Liver (tissue), 9 donors: ENCODE measurements around the gene GBE1. TPM values are rescaled to one million over a fixed set of nuclear protein-coding genes. Genes with fewer than 3 reads are reported as not detected.

Experiments
- DNase-seq: peaks from one replicate; pipeline ENCODE4 v3.0.0-alpha.2; 2017; ENCODE audit warnings: low spot score
- H3K27ac ChIP-seq, 2 donors: one replicate each; pipeline ENCODE4 v1.7.0; 2013; ENCODE audit warnings: inconsistent platforms in 2 of 2, low read length in 2 of 2, control low read depth in 1 of 2, low read depth in 1 of 2, mild to moderate bottlenecking in 1 of 2
- H3K27me3 ChIP-seq, 4 donors: one replicate each; pipeline versions ENCODE4 v1.6.1 to v1.7.0; 2013; ENCODE audit warnings: low read length in 3 of 4, inconsistent platforms in 1 of 4, mild to moderate bottlenecking in 1 of 4, moderate library complexity in 1 of 4; ENCODE audit not compliant: control insufficient read depth in 4 of 4, insufficient read depth in 4 of 4
- H3K36me3 ChIP-seq, 4 donors: one replicate each; pipeline versions ENCODE4 v1.6.1 to v1.7.0; 2013; ENCODE audit warnings: low read length in 3 of 4, mild to moderate bottlenecking in 3 of 4, low read depth in 1 of 4, moderate library complexity in 1 of 4; ENCODE audit not compliant: control insufficient read depth in 4 of 4, insufficient read depth in 3 of 4
- H3K4me1 ChIP-seq, 4 donors: one replicate each; pipeline versions ENCODE4 v1.6.1 to v1.7.0; 2013; ENCODE audit warnings: low read length in 3 of 4, mild to moderate bottlenecking in 3 of 4, moderate library complexity in 1 of 4; ENCODE audit not compliant: control insufficient read depth in 4 of 4, insufficient read depth in 4 of 4
- H3K4me3 ChIP-seq, 3 donors: one replicate each; pipeline versions ENCODE4 v1.6.1 to v1.7.0; 2013; ENCODE audit warnings: low read length in 3 of 3, control low read depth in 1 of 3, low read depth in 1 of 3, mild to moderate bottlenecking in 1 of 3
- H3K9ac ChIP-seq, 2 donors: one replicate each; pipeline ENCODE4 v1.7.0; 2013; ENCODE audit warnings: low read length in 2 of 2, mild to moderate bottlenecking in 2 of 2, moderate library complexity in 2 of 2, control low read depth in 1 of 2, low read depth in 1 of 2
- H3K9me3 ChIP-seq, 4 donors: one replicate each; pipeline versions ENCODE4 v1.6.1 to v1.7.0; 2013; ENCODE audit warnings: low read length in 3 of 4; ENCODE audit not compliant: control insufficient read depth in 4 of 4
- EGR1 ChIP-seq, 2 donors: IDR thresholded peaks; 2 replicates each; pipeline ENCODE4 v1.6.1; 2016 to 2018; ENCODE audit warnings: antibody characterized with exemption in 2 of 2, low read depth in 2 of 2
- FOXA1 ChIP-seq: IDR thresholded peaks from 2 replicates; pipeline ENCODE4 v1.6.1; 2016; ENCODE audit warnings: antibody characterized with exemption
- FOXA2 ChIP-seq: IDR thresholded peaks from 2 replicates; pipeline ENCODE4 v1.6.1; 2016; ENCODE audit warnings: antibody characterized with exemption
- GABPA ChIP-seq, 2 donors: IDR thresholded peaks in 1 of 2; conservative IDR thresholded peaks in 1 of 2; 2 replicates each; pipeline ENCODE4 v1.6.1; 2016; ENCODE audit warnings: antibody characterized with exemption in 2 of 2, mild to moderate bottlenecking in 1 of 2, moderate library complexity in 1 of 2
- HNF4A ChIP-seq, 2 donors: conservative IDR thresholded peaks; 2 replicates each; pipeline ENCODE4 v1.6.1; 2016; ENCODE audit warnings: antibody characterized with exemption in 2 of 2, mild to moderate bottlenecking in 2 of 2
- HNF4G ChIP-seq: IDR thresholded peaks from 2 replicates; pipeline ENCODE4 v1.6.1; 2016; ENCODE audit warnings: antibody characterized with exemption
- JUND ChIP-seq, 2 donors: IDR thresholded peaks; 2 replicates each; pipeline ENCODE4 v1.6.1; 2016; ENCODE audit warnings: antibody characterized with exemption in 2 of 2
- MAX ChIP-seq: IDR thresholded peaks from 2 replicates; pipeline ENCODE4 v1.6.1; 2016; ENCODE audit warnings: antibody characterized with exemption
- NR2F2 ChIP-seq: IDR thresholded peaks from 2 replicates; pipeline ENCODE4 v1.6.1; 2016; ENCODE audit warnings: antibody characterized with exemption
- RAD21 ChIP-seq, 2 donors: IDR thresholded peaks; 2 replicates each; pipeline ENCODE4 v1.6.1; 2016; ENCODE audit warnings: antibody characterized with exemption in 2 of 2, mild to moderate bottlenecking in 2 of 2
- REST ChIP-seq: IDR thresholded peaks from 2 replicates; pipeline ENCODE4 v1.6.1; 2016; ENCODE audit warnings: antibody characterized with exemption, mild to moderate bottlenecking
- RXRA ChIP-seq, 2 donors: IDR thresholded peaks; 2 replicates each; pipeline ENCODE4 v1.6.1; 2017 to 2018; ENCODE audit warnings: antibody characterized with exemption in 2 of 2, mild to moderate bottlenecking in 1 of 2
- SP1 ChIP-seq: IDR thresholded peaks from 2 replicates; pipeline ENCODE4 v1.6.1; 2018; ENCODE audit warnings: antibody characterized with exemption, mild to moderate bottlenecking
- TAF1 ChIP-seq: conservative IDR thresholded peaks from 2 replicates; pipeline ENCODE4 v1.6.1; 2016; ENCODE audit warnings: antibody characterized with exemption, mild to moderate bottlenecking
- YY1 ChIP-seq: IDR thresholded peaks from 2 replicates; pipeline ENCODE4 v1.6.1; 2016; ENCODE audit warnings: antibody characterized with exemption, mild to moderate bottlenecking
- ZBTB33 ChIP-seq: IDR thresholded peaks from 2 replicates; pipeline ENCODE4 v1.6.1; 2016; ENCODE audit warnings: antibody characterized with exemption
- WGBS: extraction: QIAGEN DNeasy Blood & Tissue Kit; methylation state at CpG from one replicate; pipeline ENCODE4 v1.1.7; 2013; 5-methylcytosine and 5-hydroxymethylcytosine counted together
- polyA plus RNA-seq, 2 donors: library from polyadenylated mRNA; stranded (reverse) in 1 of 2; unstranded in 1 of 2; fragments of 200-250 nt in 1 of 2; fragments of >200 nt in 1 of 2; fragmentation: Nextera tagmentation in 1 of 2; extraction: Ambion mirVana in 1 of 2; gene quantifications; one replicate each; pipeline versions ENCODE4 v1.2.1 to v1.2.3, GENCODE V29; 2013 to 2015
- total RNA-seq, 2 donors: library from RNA; depleted of rRNA; stranded (reverse); fragments of >200 nt; gene quantifications; one replicate each; pipeline ENCODE4 v1.2.3, GENCODE V29; 2014
- TF ChIP-seq, protein P1 (sequence below): fragments of 150-350 bp; IDR thresholded peaks from 2 replicates; pipeline ENCODE4 v1.5.1; 2017; ENCODE audit warnings: improper control_type of control experiment, low read depth, low read length; ENCODE audit not compliant: missing input control
- TF ChIP-seq, protein P2 (sequence below): IDR thresholded peaks from 2 replicates; pipeline ENCODE4 v1.6.1; 2016; ENCODE audit warnings: antibody characterized with exemption
- donor health status: healthy.
- donor health status: healthy.
- donor health status: healthy.
- donor health status: healthy.
- donor health status: healthy.

Gene GBE1
- total and polyA plus RNA-seq, 4 donors: 22.5 to 95.6 (median 25.8) TPM

DNA sequence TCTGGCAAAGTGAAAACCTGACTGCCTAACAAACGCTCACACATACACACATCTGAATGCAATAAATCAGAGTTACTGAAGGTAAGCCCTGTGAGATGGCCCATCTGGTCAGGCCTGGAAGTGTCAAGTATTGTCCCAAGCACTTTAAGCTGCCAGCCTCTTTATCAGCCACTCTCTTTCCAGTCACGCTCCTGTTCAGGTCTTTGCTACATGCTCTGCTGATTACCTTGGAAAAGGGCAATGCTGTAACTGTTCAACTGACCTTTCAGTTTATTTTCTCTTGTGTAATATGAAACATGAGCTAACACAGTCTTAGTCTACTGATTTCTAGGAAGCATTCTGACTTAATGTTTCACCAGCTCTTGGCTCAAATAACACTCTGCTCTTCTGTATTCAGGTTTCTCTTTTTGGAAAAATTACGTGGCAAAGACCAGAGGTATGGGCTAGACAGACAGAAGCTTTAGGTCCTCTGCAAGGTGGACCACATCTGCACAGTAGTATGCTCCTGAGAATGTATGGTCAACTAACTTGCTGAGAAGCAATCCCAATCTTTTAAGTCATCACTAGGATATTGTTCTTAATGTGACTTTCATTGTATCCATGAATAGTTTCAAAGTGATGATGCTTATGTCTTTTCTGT is 44.5 kb downstream of the GBE1 start:
- TF ChIP-seq FOXA2 (peak; percentile 95), FOXA1 (peak; percentile 92), RAD21 (IDR thresholded peaks at IDR 0.05) (peak; percentile 66 to 67), RXRA (IDR thresholded peaks at IDR 0.05) (peak; percentile 94 to 99), SP1 (peak; percentile 89), REST (peak; percentile 87), MAX (peak; percentile 97), JUND (IDR thresholded peaks at IDR 0.05) (peak; percentile 84 to 97), ZBTB33 (peak; percentile 96), NR2F2 (peak; percentile 85), TAF1 (peak; percentile 84), EGR1 (IDR thresholded peaks at IDR 0.05; ENCODE audit: low read depth in 2 of 2) (peak in 1 of 2 donors; percentile 85), GABPA (IDR thresholded peaks at IDR 0.05 in 1 of 2, conservative IDR thresholded peaks at IDR 0.05 in 1 of 2) (peak in 1 of 2 donors; percentile 64), HNF4G (peak; percentile 62), YY1 (peak; percentile 86), HNF4A (conservative IDR thresholded peaks at IDR 0.05) (peak; percentile 83 to 92)
- TF ChIP-seq, protein P1, sequence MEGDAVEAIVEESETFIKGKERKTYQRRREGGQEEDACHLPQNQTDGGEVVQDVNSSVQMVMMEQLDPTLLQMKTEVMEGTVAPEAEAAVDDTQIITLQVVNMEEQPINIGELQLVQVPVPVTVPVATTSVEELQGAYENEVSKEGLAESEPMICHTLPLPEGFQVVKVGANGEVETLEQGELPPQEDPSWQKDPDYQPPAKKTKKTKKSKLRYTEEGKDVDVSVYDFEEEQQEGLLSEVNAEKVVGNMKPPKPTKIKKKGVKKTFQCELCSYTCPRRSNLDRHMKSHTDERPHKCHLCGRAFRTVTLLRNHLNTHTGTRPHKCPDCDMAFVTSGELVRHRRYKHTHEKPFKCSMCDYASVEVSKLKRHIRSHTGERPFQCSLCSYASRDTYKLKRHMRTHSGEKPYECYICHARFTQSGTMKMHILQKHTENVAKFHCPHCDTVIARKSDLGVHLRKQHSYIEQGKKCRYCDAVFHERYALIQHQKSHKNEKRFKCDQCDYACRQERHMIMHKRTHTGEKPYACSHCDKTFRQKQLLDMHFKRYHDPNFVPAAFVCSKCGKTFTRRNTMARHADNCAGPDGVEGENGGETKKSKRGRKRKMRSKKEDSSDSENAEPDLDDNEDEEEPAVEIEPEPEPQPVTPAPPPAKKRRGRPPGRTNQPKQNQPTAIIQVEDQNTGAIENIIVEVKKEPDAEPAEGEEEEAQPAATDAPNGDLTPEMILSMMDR: peak; percentile 9
- TF ChIP-seq, protein P2, sequence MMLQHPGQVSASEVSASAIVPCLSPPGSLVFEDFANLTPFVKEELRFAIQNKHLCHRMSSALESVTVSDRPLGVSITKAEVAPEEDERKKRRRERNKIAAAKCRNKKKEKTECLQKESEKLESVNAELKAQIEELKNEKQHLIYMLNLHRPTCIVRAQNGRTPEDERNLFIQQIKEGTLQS: peak; percentile 89
- no peak for DNase-seq
- 35% methylated on average over 3 of the region's 3 CpGs for WGBS
- peak overlapping the region; percentile 18 to 55 (median 46) for H3K4me3 ChIP-seq
- peaks cover 0 to 2% (median 0%) of the 10 kb centered on the region in 4 donors for H3K9me3 ChIP-seq
- H3K9ac ChIP-seq: peak overlapping the region; percentile 17 to 56
- H3K4me1 ChIP-seq: peaks cover 2 to 13% (median 5%) of the 10 kb centered on the region in 4 donors
- H3K27me3 ChIP-seq: no peaks in the 10 kb centered on the region
- H3K27ac ChIP-seq: peak overlapping the region; percentile 82 to 91
- H3K36me3 ChIP-seq: peaks cover 0 to 2% (median 0%) of the 10 kb centered on the region in 4 donors
